Measurements from ENCODE around the gene TPRG1. TPM values are rescaled to one million over a fixed set of nuclear protein-coding genes. Genes with fewer than 3 reads are reported as not detected.

Gene TPRG1
- total and polyA plus RNA-seq, 2 of the 8 experiments (the other 6 are each of a cell fraction or from before 2014, with no cell fraction given), result 0.37 to 0.47 TPM

DNA sequence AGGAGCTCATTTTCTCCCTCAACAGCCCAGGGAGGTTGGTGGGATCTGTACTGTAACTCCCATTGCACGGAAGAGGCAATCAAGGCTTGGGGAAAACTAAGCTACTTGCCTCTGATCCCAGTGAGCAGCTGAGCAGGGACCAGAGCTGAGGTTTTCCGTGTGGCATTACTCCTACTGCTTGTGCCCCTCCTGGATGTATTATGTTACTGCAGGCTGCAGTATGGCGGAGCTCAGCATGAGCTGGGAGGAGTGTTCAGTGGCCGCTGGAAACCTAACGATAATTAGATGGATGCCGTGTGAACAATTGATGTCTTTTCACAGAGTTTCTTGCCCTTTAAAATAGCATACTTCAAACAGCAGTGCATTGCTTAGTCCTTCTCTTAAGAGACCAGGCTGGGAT is 2.0 kb upstream of the TPRG1 start:
- no peaks in the 10 kb centered on the region for H3K36me3 ChIP-seq (ENCODE audit: control insufficient read depth in 2 of 4, insufficient read depth in 4 of 4, low read length in 3 of 4)
- H3K18ac ChIP-seq (ENCODE audit: extremely low read depth, low read length), result no peak overlapping the region
- H3K4me1 ChIP-seq (replicated peaks in 1 of 4; ENCODE audit: control insufficient read depth in 3 of 4, insufficient read depth in 4 of 4, low read length in 3 of 4), result no peaks in the 10 kb centered on the region
- no peak overlapping the region for H2BK12ac ChIP-seq (ENCODE audit: low read depth, low read length)
- peaks cover 0 to 1% of the 10 kb centered on the region in 2 experiments for H4K20me1 ChIP-seq (replicated peaks in 1 of 2; ENCODE audit: control insufficient read depth in 1 of 2, insufficient read depth in 2 of 2, low read length in 2 of 2)
- no peak overlapping the region for H4K91ac ChIP-seq (replicated peaks; ENCODE audit: insufficient read length, low read length)
- no peaks in the 10 kb centered on the region for H3K23me2 ChIP-seq (ENCODE audit: low read depth, low read length)
- no peaks in the 10 kb centered on the region for H3K79me1 ChIP-seq (ENCODE audit: low read depth, low read length)
- 78% methylated on average over 6 of the region's 6 CpGs; no CpG with 5 or more reads in 1 of the 2 experiments for WGBS, 2 experiments (ENCODE audit: extremely low coverage in 1 of 2, insufficient coverage in 1 of 2, insufficient read length in 1 of 2, insufficient replicate concordance in 2 of 2, low coverage in 1 of 2, low lambda C conversion rate in 2 of 2, missing lambda C conversion rate in 1 of 2)
- no peaks in the 10 kb centered on the region for H3K9me3 ChIP-seq (ENCODE audit: insufficient read depth in 2 of 2, low read depth in 1 of 2, low read length in 1 of 2)
- no peak overlapping the region for H4K5ac ChIP-seq (ENCODE audit: insufficient read length, low read depth, low read length)
- H3K4me3 ChIP-seq (ENCODE audit: extremely low read depth in 1 of 4, insufficient read depth in 2 of 4, low read depth in 3 of 4, low read length in 4 of 4), result no peak overlapping the region
- H3K79me2 ChIP-seq (ENCODE audit: control insufficient read depth in 1 of 2, insufficient read depth in 2 of 2, low read length in 2 of 2), result no peaks in the 10 kb centered on the region
- no peak overlapping the region for H2AFZ ChIP-seq (ENCODE audit: low read length)
- no peak overlapping the region for H3K4ac ChIP-seq (replicated peaks; ENCODE audit: insufficient read length, low read depth, low read length)
- H3K27me3 ChIP-seq (replicated peaks in 1 of 4; ENCODE audit: control insufficient read depth in 3 of 4, extremely low read depth in 1 of 4, insufficient read depth in 3 of 4, low read length in 3 of 4), result no peaks in the 10 kb centered on the region
- POLR2A ChIA-PET (ENCODE audit: partially characterized antibody), result no interaction called here
- no peak overlapping the region for H3K23ac ChIP-seq (ENCODE audit: insufficient read length)
- FAIRE-seq, result peak; percentile 65
- peak in 1 of 2 experiments; percentile 45 for DNase-seq (ENCODE audit: low read depth in 1 of 2, low spot score in 2 of 2)
- H3K56ac ChIP-seq (replicated peaks; ENCODE audit: insufficient read length, low read depth, low read length), result no peak overlapping the region
- H2BK5ac ChIP-seq (ENCODE audit: low read depth, low read length), result no peak overlapping the region
- H3K14ac ChIP-seq (ENCODE audit: insufficient read length), result no peak overlapping the region
- H3K4me2 ChIP-seq (ENCODE audit: insufficient read depth in 1 of 2, low read depth in 2 of 2, low read length in 2 of 2), result no peak overlapping the region
- H3K9ac ChIP-seq (replicated peaks in 1 of 4; ENCODE audit: extremely low read depth in 1 of 4, low read depth in 3 of 4, low read length in 3 of 4), result no peak overlapping the region
- CTCF ChIA-PET (ENCODE audit: partially characterized antibody), result interaction anchor here (0.6 to 2.9 kb wide), 25 partner anchors 9 to 1432 kb away, joined by 3 to 15 read pairs (median 4); no protein-coding TSS in a partner anchor
- H2BK20ac ChIP-seq (ENCODE audit: low read length), result no peak overlapping the region
- H2BK120ac ChIP-seq (replicated peaks; ENCODE audit: low read depth, low read length), result no peak overlapping the region
- H2AK5ac ChIP-seq (ENCODE audit: low read depth, low read length), result no peak overlapping the region
- H2BK15ac ChIP-seq (ENCODE audit: low read length), result no peak overlapping the region
- no peak overlapping the region for H3K27ac ChIP-seq (ENCODE audit: low read depth, low read length)
- H4K8ac ChIP-seq (ENCODE audit: extremely low read depth, insufficient read depth, low read length), result no peak overlapping the region
- TF ChIP-seq SP1 (IDR thresholded peaks at IDR 0.05; ENCODE audit: low read depth, low read length) (no peak), YY1 (IDR thresholded peaks at IDR 0.05; ENCODE audit: low read depth, low read length) (peak; percentile 66; the same call in 1 of the 2 replicates), JUN (IDR thresholded peaks at IDR 0.05; ENCODE audit: low read depth, low read length) (no peak), SP2 (IDR thresholded peaks at IDR 0.05; ENCODE audit: low read length) (no peak), SIX5 (IDR thresholded peaks at IDR 0.05; ENCODE audit: low read depth, low read length) (no peak), RFX5 (IDR thresholded peaks at IDR 0.05; ENCODE audit: borderline replicate concordance, low read depth, low read length) (no peak), KDM1A (IDR thresholded peaks at IDR 0.05; ENCODE audit: borderline replicate concordance, low read length) (no peak), TAF1 (IDR thresholded peaks at IDR 0.05; ENCODE audit: low read depth, low read length) (no peak), NRF1 (IDR thresholded peaks at IDR 0.05; ENCODE audit: low read depth, low read length) (no peak), MAFK (IDR thresholded peaks at IDR 0.05; ENCODE audit: low read depth, low read length) (no peak), JUND (IDR thresholded peaks at IDR 0.05; ENCODE audit: low read length) (no peak), TAF7 (optimal IDR thresholded peaks at IDR 0.05; ENCODE audit: borderline replicate concordance, low read depth, low read length) (no peak)
- TF ChIP-seq, protein P1, sequence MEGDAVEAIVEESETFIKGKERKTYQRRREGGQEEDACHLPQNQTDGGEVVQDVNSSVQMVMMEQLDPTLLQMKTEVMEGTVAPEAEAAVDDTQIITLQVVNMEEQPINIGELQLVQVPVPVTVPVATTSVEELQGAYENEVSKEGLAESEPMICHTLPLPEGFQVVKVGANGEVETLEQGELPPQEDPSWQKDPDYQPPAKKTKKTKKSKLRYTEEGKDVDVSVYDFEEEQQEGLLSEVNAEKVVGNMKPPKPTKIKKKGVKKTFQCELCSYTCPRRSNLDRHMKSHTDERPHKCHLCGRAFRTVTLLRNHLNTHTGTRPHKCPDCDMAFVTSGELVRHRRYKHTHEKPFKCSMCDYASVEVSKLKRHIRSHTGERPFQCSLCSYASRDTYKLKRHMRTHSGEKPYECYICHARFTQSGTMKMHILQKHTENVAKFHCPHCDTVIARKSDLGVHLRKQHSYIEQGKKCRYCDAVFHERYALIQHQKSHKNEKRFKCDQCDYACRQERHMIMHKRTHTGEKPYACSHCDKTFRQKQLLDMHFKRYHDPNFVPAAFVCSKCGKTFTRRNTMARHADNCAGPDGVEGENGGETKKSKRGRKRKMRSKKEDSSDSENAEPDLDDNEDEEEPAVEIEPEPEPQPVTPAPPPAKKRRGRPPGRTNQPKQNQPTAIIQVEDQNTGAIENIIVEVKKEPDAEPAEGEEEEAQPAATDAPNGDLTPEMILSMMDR (IDR thresholded peaks at IDR 0.05; ENCODE audit: control extremely low read depth in 1 of 3, insufficient read depth in 1 of 3, low read depth in 1 of 3, low read length in 3 of 3), result peak; percentile 44 to 74 (median 55)

Measured in H1 (cell line).